Right lobe of liver (tissue), 6 donors: ENCODE data around the gene EXD3. TPM values are rescaled to one million over a fixed set of nuclear protein-coding genes. Genes with fewer than 3 reads are reported as not detected.

Experiments used
- ATAC-seq, 4 donors: fragments of 200-7000 bp; cut with Tn5 transposase; one replicate each; pipeline ENCODE4 v1.9.1; 2020; ENCODE audit warnings: mild to moderate bottlenecking in 4 of 4, moderate library complexity in 4 of 4
- DNase-seq, 3 donors: peaks; one replicate each; pipeline ENCODE4 v3.0.0-alpha.2; 2020
- H3K27ac ChIP-seq, 3 donors: fragments of 200-600 bp; one replicate each; pipeline ENCODE4 v1.8.0; 2022
- H3K27me3 ChIP-seq, 2 donors: fragments of 200-600 bp; one replicate each; pipeline ENCODE4 v1.8.0; 2022
- H3K36me3 ChIP-seq, 4 donors: fragments of 200-600 bp; sonication (generic) in 1 of 4; one replicate each; pipeline versions ENCODE4 v1.5.1 to v1.8.0; 2017 to 2022; ENCODE audit warnings: control low read depth in 1 of 4
- H3K4me1 ChIP-seq, 4 donors: fragments of 200-600 bp; sonication (generic) in 1 of 4; one replicate each; pipeline versions ENCODE4 v1.5.1 to v1.8.0; 2017 to 2022; ENCODE audit warnings: control low read depth in 1 of 4
- H3K4me3 ChIP-seq, 3 donors: fragments of 200-600 bp; one replicate each; pipeline ENCODE4 v1.8.0; 2022
- H3K9me3 ChIP-seq, 4 donors: fragments of 200-600 bp; sonication (generic) in 1 of 4; one replicate each; pipeline versions ENCODE4 v1.5.1 to v1.8.0; 2017 to 2022; ENCODE audit warnings: control low read depth in 1 of 4
- POLR2A ChIP-seq: fragments of 450-650 bp; IDR thresholded peaks from one replicate; pipeline ENCODE4 v1.6.1; 2017; ENCODE audit warnings: antibody characterized with exemption, mild to moderate bottlenecking
- WGBS: methylation state at CpG from one replicate; pipeline ENCODE4 v1.1.6; 2018; ENCODE audit warnings: low coverage, low lambda C conversion rate; ENCODE audit not compliant: insufficient coverage; ENCODE audit errors: missing lambda C conversion rate; 5-methylcytosine and 5-hydroxymethylcytosine counted together
- intact Hi-C, 2 donors: fragments of 100-400 bp; cut with DNase I; formaldehyde crosslinking; loops; one replicate each; pipeline versions ENCODE4 v1.11.2 to v1.14.1; 2022
- total RNA-seq, 6 experiments: library from RNA; depleted of rRNA in 2 of 6; stranded (reverse); fragments of >200 nt in 2 of 6; fragmentation: NEBNext Ultra II Directional in 3 of 6; extraction: Animal tissue kit (Norgen Biotek cat#: 25700) in 3 of 6; gene quantifications; one replicate each; pipeline versions ENCODE4 v1.1.0 to v1.2.4, GENCODE V29; 2016 to 2023
- TF ChIP-seq, protein P1 (sequence below), 4 donors: fragments of 200-600 bp in 3 of 4; fragments of 450-650 bp in 1 of 4; IDR thresholded peaks; one replicate each; pipeline versions ENCODE4 v1.5.1 to v1.8.0; 2016 to 2022; ENCODE audit warnings: antibody characterized with exemption in 4 of 4, mild to moderate bottlenecking in 2 of 4
- donor health status: DM: no; HTN: yes; CAD: no.
- donor health status: DM: no; HTN: no; CAD: no.
- donor health status: DM: no; HTN: no; CAD: no.
- donor health status: DM: no; HTN: yes; CAD: no.
- donor health status: DM: no; HTN: yes; CAD: no.

EXD3 gene
- total RNA-seq, 6 experiments from 2014 or later = 3.3 to 14.4 (median 10.6) TPM

- intact Hi-C loops = no loop called here
- TF ChIP-seq, protein P1, sequence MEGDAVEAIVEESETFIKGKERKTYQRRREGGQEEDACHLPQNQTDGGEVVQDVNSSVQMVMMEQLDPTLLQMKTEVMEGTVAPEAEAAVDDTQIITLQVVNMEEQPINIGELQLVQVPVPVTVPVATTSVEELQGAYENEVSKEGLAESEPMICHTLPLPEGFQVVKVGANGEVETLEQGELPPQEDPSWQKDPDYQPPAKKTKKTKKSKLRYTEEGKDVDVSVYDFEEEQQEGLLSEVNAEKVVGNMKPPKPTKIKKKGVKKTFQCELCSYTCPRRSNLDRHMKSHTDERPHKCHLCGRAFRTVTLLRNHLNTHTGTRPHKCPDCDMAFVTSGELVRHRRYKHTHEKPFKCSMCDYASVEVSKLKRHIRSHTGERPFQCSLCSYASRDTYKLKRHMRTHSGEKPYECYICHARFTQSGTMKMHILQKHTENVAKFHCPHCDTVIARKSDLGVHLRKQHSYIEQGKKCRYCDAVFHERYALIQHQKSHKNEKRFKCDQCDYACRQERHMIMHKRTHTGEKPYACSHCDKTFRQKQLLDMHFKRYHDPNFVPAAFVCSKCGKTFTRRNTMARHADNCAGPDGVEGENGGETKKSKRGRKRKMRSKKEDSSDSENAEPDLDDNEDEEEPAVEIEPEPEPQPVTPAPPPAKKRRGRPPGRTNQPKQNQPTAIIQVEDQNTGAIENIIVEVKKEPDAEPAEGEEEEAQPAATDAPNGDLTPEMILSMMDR (IDR thresholded peaks at IDR 0.05) = no peak
- TF ChIP-seq POLR2A = no peak
- ATAC-seq (no peak), DNase-seq (peak in 2 of 3 donors; percentile 44 to 50)
- no peak overlapping the region for H3K27ac ChIP-seq
- H3K4me3 ChIP-seq = no peak overlapping the region
- 97% methylated on average over 7 of the region's 52 CpGs for WGBS
- no peaks in the 10 kb centered on the region for H3K4me1 ChIP-seq
- no peaks in the 10 kb centered on the region for H3K9me3 ChIP-seq
- no peaks in the 10 kb centered on the region for H3K27me3 ChIP-seq
- H3K36me3 ChIP-seq = no peaks in the 10 kb centered on the region
Measured at GRCh38 chr9:137370865-137371520, 52.0 kb downstream of the EXD3 start.

GRCh38 chr9:137369911-137370764, 52.8 kb downstream of the EXD3 start:
- H3K9me3 ChIP-seq = no peaks in the 10 kb centered on the region
- H3K36me3 ChIP-seq = no peaks in the 10 kb centered on the region
- no peaks in the 10 kb centered on the region for H3K4me1 ChIP-seq
- intact Hi-C loops = no loop called here
- DNase-seq = peak in 2 of 3 donors; percentile 35 to 47
- WGBS = 63% methylated on average over 6 of the region's 20 CpGs
- TF ChIP-seq, protein P1 (IDR thresholded peaks at IDR 0.05) = no peak
- no peak for TF ChIP-seq POLR2A
- H3K27me3 ChIP-seq = no peaks in the 10 kb centered on the region
- no peak for ATAC-seq
- no peak overlapping the region for H3K4me3 ChIP-seq
- H3K27ac ChIP-seq = no peak overlapping the region

- intact Hi-C loops = no loop called here
- Histone ChIP-seq H3K27me3 (no peaks in the 10 kb centered on the region), H3K4me3 (no peak overlapping the region), H3K36me3 (no peaks in the 10 kb centered on the region), H3K4me1 (no peaks in the 10 kb centered on the region), H3K27ac (no peak overlapping the region), H3K9me3 (no peaks in the 10 kb centered on the region)
- TF ChIP-seq POLR2A = no peak
- TF ChIP-seq, protein P1 (IDR thresholded peaks at IDR 0.05) = no peak
- DNase-seq (peak in 2 of 3 donors; percentile 41 to 50), ATAC-seq (no peak)
- WGBS = 91% methylated on average over 12 of the region's 36 CpGs
Measured at GRCh38 chr9:137369061-137369787, 53.7 kb downstream of the EXD3 start.

DNA sequence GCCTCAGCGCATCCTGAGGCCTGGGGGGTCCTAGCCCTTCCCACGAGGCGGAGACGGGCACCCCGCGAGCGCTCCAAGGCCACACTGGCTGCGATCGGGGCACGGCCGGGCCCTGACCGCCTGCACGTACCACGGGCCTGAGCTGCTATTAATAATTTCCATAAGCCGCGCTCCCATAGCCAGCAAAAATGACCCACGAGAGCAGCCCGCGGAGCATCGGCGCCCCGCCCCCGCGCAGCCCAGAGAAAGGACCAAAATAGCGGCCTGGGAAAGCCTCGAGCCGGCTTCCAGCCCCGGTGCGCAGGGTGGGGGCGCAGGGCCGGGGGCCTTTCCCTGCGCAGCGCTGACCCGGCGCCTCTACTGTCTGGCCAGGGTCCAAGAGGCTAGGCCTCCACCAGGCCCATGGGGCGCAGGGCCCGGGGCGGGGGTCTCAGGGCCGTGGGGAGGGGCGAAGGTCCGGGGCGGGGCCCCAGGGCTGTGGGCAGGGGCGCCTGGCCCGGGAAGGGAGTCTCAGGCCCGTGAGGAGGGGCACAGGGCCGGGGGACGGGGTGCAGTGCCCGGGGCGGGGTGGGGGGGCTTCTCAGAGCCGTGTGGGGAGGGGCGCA, 54.4 kb downstream of the EXD3 start:
- Histone ChIP-seq H3K4me1 (no peaks in the 10 kb centered on the region), H3K27ac (no peak overlapping the region), H3K9me3 (no peaks in the 10 kb centered on the region), H3K36me3 (no peaks in the 10 kb centered on the region), H3K27me3 (no peaks in the 10 kb centered on the region), H3K4me3 (no peak overlapping the region)
- TF ChIP-seq, protein P1 (IDR thresholded peaks at IDR 0.05) = no peak
- TF ChIP-seq POLR2A = no peak
- ATAC-seq (peak in 1 of 4 donors; percentile 20), DNase-seq (peak in 2 of 3 donors; percentile 42 to 48)
- intact Hi-C loops = no loop called here
- 65% methylated on average over 17 of the region's 51 CpGs for WGBS
